Psoas muscle (tissue), 8 donors: ENCODE measurements around the gene TMEFF1. TPM values are rescaled to one million over a fixed set of nuclear protein-coding genes. Genes with fewer than 3 reads are reported as not detected.

Experiments
- ATAC-seq, 4 donors: fragments of 200-7000 bp; cut with Tn5 transposase; one replicate each; pipeline ENCODE4 v1.9.1; 2020; ENCODE audit warnings: moderate library complexity in 3 of 4, mild to moderate bottlenecking in 2 of 4
- DNase-seq, 2 donors: peaks; one replicate each; pipeline ENCODE4 v3.0.0-alpha.2; 2020
- H3K27ac ChIP-seq: fragments of 200-600 bp; one replicate; pipeline ENCODE4 v1.8.0; 2022
- H3K27me3 ChIP-seq, 3 donors: fragments of 200-600 bp in 1 of 3; one replicate each; pipeline versions ENCODE4 v1.6.1 to v1.8.0; 2013 to 2022; ENCODE audit warnings: low read length in 2 of 3, mild to moderate bottlenecking in 2 of 3, moderate library complexity in 1 of 3; ENCODE audit not compliant: insufficient read depth in 3 of 3
- H3K36me3 ChIP-seq, 2 donors: fragments of 200-600 bp in 1 of 2; one replicate each; pipeline versions ENCODE4 v1.6.1 to v1.8.0; 2013 to 2022; ENCODE audit warnings: low read depth in 1 of 2, mild to moderate bottlenecking in 1 of 2, moderate library complexity in 1 of 2; ENCODE audit not compliant: insufficient read depth in 1 of 2
- H3K4me1 ChIP-seq: fragments of 200-600 bp; one replicate; pipeline ENCODE4 v1.8.0; 2022
- H3K4me3 ChIP-seq: fragments of 200-600 bp; one replicate; pipeline ENCODE4 v1.8.0; 2022; ENCODE audit warnings: mild to moderate bottlenecking
- H3K9me3 ChIP-seq: fragments of 200-600 bp; one replicate; pipeline ENCODE4 v1.8.0; 2022
- WGBS, 3 donors: extraction: QIAGEN DNeasy Blood & Tissue Kit; methylation state at CpG; one replicate each; pipeline versions ENCODE4 v1.1.6 to v1.1.7; 2013; 5-methylcytosine and 5-hydroxymethylcytosine counted together
- intact Hi-C, 2 donors: fragments of 100-400 bp; cut with DNase I; formaldehyde crosslinking; loops; one replicate each; pipeline versions ENCODE4 v1.11.0 to v1.14.2; 2022
- polyA plus RNA-seq, 3 donors: library from polyadenylated mRNA; stranded (reverse); fragments of 200-250 nt; gene quantifications; one replicate each; pipeline ENCODE4 v1.2.3, GENCODE V29; 2013
- total RNA-seq, 4 donors: library from RNA; stranded (reverse); fragmentation: NEBNext Ultra II Directional in 2 of 4; extraction: Animal tissue kit (Norgen Biotek cat#: 25700) in 2 of 4; gene quantifications; one replicate each; pipeline versions ENCODE4 v1.2.1 to v1.2.4, GENCODE V29; 2021 to 2023
- TF ChIP-seq, protein P1 (sequence below): fragments of 200-600 bp; IDR thresholded peaks from one replicate; pipeline ENCODE4 v1.8.0; 2022; ENCODE audit warnings: antibody characterized with exemption
- donor health status: healthy with polysubstance abuse.
- donor health status: DM: no; HTN: no; CAD: no; lungs with moderate emphysema.
- donor health status: Bipolar disorder and iron deficiency.
- donor health status: healthy.
- donor health status: DM: yes; HTN: yes; CAD: no.
- donor health status: DM: no; HTN: no; CAD: no.
- donor health status: DM: no; HTN: no; CAD: no.
- donor health status: DM: yes; HTN: yes; CAD: no.

TMEFF1 gene
- total and polyA plus RNA-seq, 7 donors, result 0.07 to 0.56 (median 0.29) TPM; not detected in 2

DNA sequence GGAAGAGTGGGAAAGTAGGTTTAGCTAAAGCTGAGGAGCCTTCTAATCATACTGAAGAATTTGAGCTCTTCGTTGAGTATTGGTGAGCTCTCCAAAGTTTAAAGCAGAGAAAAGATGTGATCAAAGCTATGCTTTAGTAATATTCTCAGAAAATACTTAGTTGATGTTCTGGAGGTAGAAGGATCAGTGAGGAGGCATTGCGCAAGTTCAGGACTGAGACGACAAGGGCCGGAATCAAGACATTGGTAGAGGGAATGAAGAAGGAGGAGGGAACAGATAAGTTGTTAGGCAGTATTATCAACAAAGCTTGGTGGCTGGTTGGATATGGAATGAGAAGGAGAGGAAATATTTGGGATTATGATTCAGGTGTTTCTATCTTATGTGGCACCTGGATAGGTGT, 112.0 kb downstream of the TMEFF1 start:
- TF ChIP-seq, protein P1, sequence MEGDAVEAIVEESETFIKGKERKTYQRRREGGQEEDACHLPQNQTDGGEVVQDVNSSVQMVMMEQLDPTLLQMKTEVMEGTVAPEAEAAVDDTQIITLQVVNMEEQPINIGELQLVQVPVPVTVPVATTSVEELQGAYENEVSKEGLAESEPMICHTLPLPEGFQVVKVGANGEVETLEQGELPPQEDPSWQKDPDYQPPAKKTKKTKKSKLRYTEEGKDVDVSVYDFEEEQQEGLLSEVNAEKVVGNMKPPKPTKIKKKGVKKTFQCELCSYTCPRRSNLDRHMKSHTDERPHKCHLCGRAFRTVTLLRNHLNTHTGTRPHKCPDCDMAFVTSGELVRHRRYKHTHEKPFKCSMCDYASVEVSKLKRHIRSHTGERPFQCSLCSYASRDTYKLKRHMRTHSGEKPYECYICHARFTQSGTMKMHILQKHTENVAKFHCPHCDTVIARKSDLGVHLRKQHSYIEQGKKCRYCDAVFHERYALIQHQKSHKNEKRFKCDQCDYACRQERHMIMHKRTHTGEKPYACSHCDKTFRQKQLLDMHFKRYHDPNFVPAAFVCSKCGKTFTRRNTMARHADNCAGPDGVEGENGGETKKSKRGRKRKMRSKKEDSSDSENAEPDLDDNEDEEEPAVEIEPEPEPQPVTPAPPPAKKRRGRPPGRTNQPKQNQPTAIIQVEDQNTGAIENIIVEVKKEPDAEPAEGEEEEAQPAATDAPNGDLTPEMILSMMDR, result no peak
- peaks cover 0 to 45% of the 10 kb centered on the region in 2 donors for H3K36me3 ChIP-seq
- WGBS, 3 donors, result 70 to 89% (median 86%) methylated on average over 4 of the region's 4 CpGs
- no peaks in the 10 kb centered on the region for H3K27me3 ChIP-seq
- H3K27ac ChIP-seq, result peak overlapping the region; percentile 61
- H3K9me3 ChIP-seq, result no peaks in the 10 kb centered on the region
- ATAC-seq (no peak), DNase-seq (no peak)
- H3K4me3 ChIP-seq, result no peak overlapping the region
- intact Hi-C loops, result loop anchor here in 1 of 2 donors (10.0 kb wide), 1 partner anchor 560 kb away; no protein-coding TSS in a partner anchor
- H3K4me1 ChIP-seq, result peaks cover 32% of the 10 kb centered on the region

DNA sequence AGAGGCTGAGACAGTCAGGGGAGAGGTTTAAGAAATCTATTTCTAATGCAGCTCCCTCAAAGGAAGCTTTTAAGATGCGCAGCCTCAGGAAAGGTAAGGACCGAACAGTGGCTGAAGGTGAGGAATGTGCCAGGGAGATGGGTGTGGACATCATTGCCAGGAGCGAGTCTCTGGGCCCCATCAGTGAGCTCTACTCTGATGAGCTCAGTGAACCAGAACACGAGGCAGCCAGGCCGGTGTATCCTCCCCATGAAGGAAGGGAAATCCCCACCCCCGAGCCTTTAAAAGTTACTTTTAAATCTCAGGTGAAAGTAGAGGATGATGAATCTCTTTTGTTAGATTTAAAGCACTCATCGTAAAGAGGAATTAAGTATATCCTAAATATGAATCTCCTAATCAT, 113.1 kb downstream of the TMEFF1 start:
- 83 to 90% (median 86%) methylated on average over 7 of the region's 7 CpGs for WGBS, 3 donors
- peaks cover 0 to 45% of the 10 kb centered on the region in 2 donors for H3K36me3 ChIP-seq
- no peaks in the 10 kb centered on the region for H3K9me3 ChIP-seq
- no peak overlapping the region for H3K4me3 ChIP-seq
- TF ChIP-seq, protein P1, result no peak
- no peak for ATAC-seq
- no peaks in the 10 kb centered on the region for H3K27me3 ChIP-seq
- peaks cover 38% of the 10 kb centered on the region for H3K4me1 ChIP-seq
- no peak for DNase-seq
- no peak overlapping the region for H3K27ac ChIP-seq
- intact Hi-C loops, result loop anchor here in 1 of 2 donors (10.0 kb wide), 1 partner anchor 561 kb away; no protein-coding TSS in a partner anchor

DNA sequence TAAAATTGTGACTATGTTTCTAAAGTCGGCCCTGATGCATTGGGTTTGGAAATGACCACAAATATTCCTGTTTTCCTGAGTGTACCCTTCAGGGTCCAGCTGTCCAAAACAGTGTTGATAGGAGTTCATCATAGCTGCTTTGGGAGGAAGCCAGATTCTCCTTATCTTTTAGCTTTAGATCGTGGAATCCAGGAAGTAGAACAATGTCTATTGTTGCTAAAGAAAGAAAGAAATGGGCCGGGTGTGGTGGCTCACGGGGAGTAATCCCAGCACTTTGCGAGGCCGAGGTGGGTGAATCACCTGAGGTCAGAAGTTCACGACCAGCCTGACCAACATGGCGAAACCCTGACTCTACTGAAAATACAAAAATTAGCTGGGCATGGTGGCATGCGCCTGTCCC, 114.4 kb downstream of the TMEFF1 start:
- DNase-seq, result no peak
- TF ChIP-seq, protein P1, result no peak
- H3K9me3 ChIP-seq, result no peaks in the 10 kb centered on the region
- H3K4me1 ChIP-seq, result peaks cover 34% of the 10 kb centered on the region
- no peaks in the 10 kb centered on the region for H3K27me3 ChIP-seq
- intact Hi-C loops, result loop anchor here in 1 of 2 donors (10.0 kb wide), 1 partner anchor 563 kb away; no protein-coding TSS in a partner anchor
- ATAC-seq, result no peak
- 70 to 76% (median 72%) methylated on average over 9 of the region's 9 CpGs for WGBS, 3 donors
- H3K27ac ChIP-seq, result peak overlapping the region; percentile 18
- no peak overlapping the region for H3K4me3 ChIP-seq
- H3K36me3 ChIP-seq, result peaks cover 0 to 45% of the 10 kb centered on the region in 2 donors

DNA sequence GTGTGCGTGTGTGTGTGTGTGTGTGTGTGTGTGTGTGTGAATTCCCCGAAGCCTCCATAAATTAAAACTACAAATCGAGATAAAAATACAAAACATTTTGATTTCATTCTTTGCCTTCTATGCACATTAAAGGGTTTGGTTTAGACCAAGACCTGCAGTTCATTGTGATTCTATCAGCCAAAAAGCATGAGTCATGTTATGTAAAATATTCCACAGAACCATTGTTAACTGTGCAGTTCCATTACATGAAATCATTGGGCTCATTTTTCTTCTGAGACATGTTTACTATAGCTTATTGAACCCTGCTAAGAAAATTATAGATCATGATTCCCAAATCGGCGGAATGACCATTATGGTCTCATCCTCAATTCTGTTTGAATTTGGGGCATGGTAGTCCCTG, 116.6 kb downstream of the TMEFF1 start:
- Histone ChIP-seq H3K27ac (peak overlapping the region; percentile 74), H3K9me3 (no peaks in the 10 kb centered on the region), H3K36me3 (peaks cover 0 to 40% of the 10 kb centered on the region in 2 donors), H3K27me3 (no peaks in the 10 kb centered on the region), H3K4me3 (no peak overlapping the region), H3K4me1 (peaks cover 14% of the 10 kb centered on the region)
- WGBS, 3 donors, result 80 to 90% (median 83%) methylated on average over 5 of the region's 5 CpGs
- no peak for ATAC-seq
- TF ChIP-seq, protein P1, result no peak
- intact Hi-C loops, result loop anchor here in 1 of 2 donors (10.0 kb wide), 1 partner anchor 565 kb away; no protein-coding TSS in a partner anchor
- DNase-seq, result no peak

GRCh38 chr9:100590481-100590880, 117.5 kb downstream of the TMEFF1 start:
- Histone ChIP-seq H3K36me3 (peaks cover 0 to 33% of the 10 kb centered on the region in 2 donors), H3K27ac (peak overlapping the region; percentile 74), H3K4me3 (no peak overlapping the region), H3K4me1 (peaks cover 14% of the 10 kb centered on the region), H3K9me3 (no peaks in the 10 kb centered on the region), H3K27me3 (no peaks in the 10 kb centered on the region)
- WGBS, 3 donors, result 20 to 39% (median 26%) methylated on average over 2 of the region's 2 CpGs
- intact Hi-C loops, result loop anchor here (10.0 kb wide), 2 partner anchors 116 to 766 kb away; partner anchors contain the start of genes NR4A3 (in 1 of the 2) and TMEFF1 (in 1 of the 2)
- ATAC-seq (peak; percentile 31 to 66 (median 46)), DNase-seq (no peak)
- TF ChIP-seq, protein P1, result no peak
